SK-N-SH treated with all-trans-retinoic acid at 6 μM for 48 hours (cell line): ENCODE measurements around the gene ZBTB3.

Experiments used
- ARNTL ChIP-seq: fragments of 450-650 bp; formaldehyde crosslinking; IDR thresholded peaks from 2 replicates; pipeline ENCODE4 v1.5.0; 2020; ENCODE audit warnings: low read depth, mild to moderate bottlenecking, moderate library complexity, borderline replicate concordance
- GLIS3 ChIP-seq: fragments of 250-450 bp; sonication (Bioruptor Pico); IDR thresholded peaks from 2 replicates; pipeline ENCODE4 v1.5.0; 2020; ENCODE audit warnings: mild to moderate bottlenecking, moderate library complexity
- ISL1 ChIP-seq: fragments of 250-450 bp; sonication (Bioruptor Pico); IDR thresholded peaks from 2 replicates; pipeline ENCODE4 v2.1.2; 2022; ENCODE audit warnings: mild to moderate bottlenecking, moderate library complexity
- OSR1 ChIP-seq: fragments of 250-450 bp; sonication (Bioruptor Pico); IDR thresholded peaks from 2 replicates; pipeline ENCODE4 v1.8.0; 2022; ENCODE audit warnings: moderate library complexity, mild to moderate bottlenecking, inconsistent platforms
- PPARA ChIP-seq: fragments of 250-450 bp; sonication (Bioruptor Pico); IDR thresholded peaks from 2 replicates; pipeline ENCODE4 v1.5.0; 2020; ENCODE audit warnings: mild to moderate bottlenecking, borderline replicate concordance
- TCF4 ChIP-seq: fragments of 250-450 bp; sonication (Bioruptor Pico); IDR thresholded peaks from 2 replicates; pipeline ENCODE4 v1.8.0; 2021; ENCODE audit warnings: mild to moderate bottlenecking, moderate library complexity, borderline replicate concordance
- TOX ChIP-seq: fragments of 250-450 bp; sonication (Bioruptor Pico); IDR thresholded peaks from 2 replicates; pipeline ENCODE4 v1.8.0; 2021; ENCODE audit warnings: mild to moderate bottlenecking, moderate library complexity, borderline replicate concordance
- TSHZ2 ChIP-seq: fragments of 250-450 bp; sonication (Bioruptor Pico); IDR thresholded peaks from 2 replicates; pipeline ENCODE4 v1.5.0; 2020; ENCODE audit warnings: mild to moderate bottlenecking, moderate library complexity
- ZFP3 ChIP-seq: fragments of 250-450 bp; sonication (Bioruptor Pico); IDR thresholded peaks from 2 replicates; pipeline ENCODE4 v1.5.0; 2020; ENCODE audit warnings: mild to moderate bottlenecking, moderate library complexity
- ZNF565 ChIP-seq: fragments of 450-650 bp; formaldehyde crosslinking; conservative IDR thresholded peaks from 2 replicates; pipeline ENCODE4 v1.5.0; 2020; ENCODE audit warnings: low read depth, mild to moderate bottlenecking, moderate library complexity
- ZNF8 ChIP-seq: fragments of 450-650 bp; formaldehyde crosslinking; IDR thresholded peaks from 2 replicates; pipeline ENCODE4 v1.5.0; 2020; ENCODE audit warnings: mild to moderate bottlenecking, moderate library complexity
- TF ChIP-seq, protein P1 (sequence below): fragments of 250-450 bp; sonication (Bioruptor Pico); IDR thresholded peaks from 2 replicates; pipeline ENCODE4 v1.8.0; 2020; ENCODE audit warnings: mild to moderate bottlenecking, moderate library complexity, borderline replicate concordance

DNA sequence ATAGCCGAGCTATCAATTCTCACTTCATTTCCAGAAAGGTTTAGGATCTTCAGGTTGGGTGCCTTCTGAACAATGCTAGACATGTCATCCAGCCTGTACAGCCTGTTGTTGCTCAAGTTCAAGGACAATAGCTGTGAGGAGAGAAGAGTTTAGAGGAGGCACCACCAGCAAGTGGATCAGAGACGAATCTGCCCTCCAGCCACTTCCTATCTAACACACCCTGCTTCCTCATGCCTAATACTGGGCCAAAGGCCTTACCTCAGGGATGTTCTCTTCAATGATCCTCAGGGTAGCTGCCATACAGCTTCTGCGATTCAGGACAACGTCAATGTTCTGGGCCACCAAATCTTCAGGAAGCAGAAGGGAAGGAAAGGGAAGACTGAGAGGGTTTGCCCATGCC is 47.1 kb upstream of the ZBTB3 start:
- TF ChIP-seq ZNF8 (CRISPR knock-in tag) (no peak), PPARA (no peak), TSHZ2 (no peak), ZFP3 (CRISPR knock-in tag) (no peak), ZNF565 (no peak), TCF4 (CRISPR knock-in tag) (no peak), OSR1 (no peak), ISL1 (CRISPR knock-in tag) (no peak), GLIS3 (CRISPR knock-in tag) (no peak), ARNTL (CRISPR knock-in tag) (no peak), TOX (CRISPR knock-in tag) (no peak)
- TF ChIP-seq, protein P1, sequence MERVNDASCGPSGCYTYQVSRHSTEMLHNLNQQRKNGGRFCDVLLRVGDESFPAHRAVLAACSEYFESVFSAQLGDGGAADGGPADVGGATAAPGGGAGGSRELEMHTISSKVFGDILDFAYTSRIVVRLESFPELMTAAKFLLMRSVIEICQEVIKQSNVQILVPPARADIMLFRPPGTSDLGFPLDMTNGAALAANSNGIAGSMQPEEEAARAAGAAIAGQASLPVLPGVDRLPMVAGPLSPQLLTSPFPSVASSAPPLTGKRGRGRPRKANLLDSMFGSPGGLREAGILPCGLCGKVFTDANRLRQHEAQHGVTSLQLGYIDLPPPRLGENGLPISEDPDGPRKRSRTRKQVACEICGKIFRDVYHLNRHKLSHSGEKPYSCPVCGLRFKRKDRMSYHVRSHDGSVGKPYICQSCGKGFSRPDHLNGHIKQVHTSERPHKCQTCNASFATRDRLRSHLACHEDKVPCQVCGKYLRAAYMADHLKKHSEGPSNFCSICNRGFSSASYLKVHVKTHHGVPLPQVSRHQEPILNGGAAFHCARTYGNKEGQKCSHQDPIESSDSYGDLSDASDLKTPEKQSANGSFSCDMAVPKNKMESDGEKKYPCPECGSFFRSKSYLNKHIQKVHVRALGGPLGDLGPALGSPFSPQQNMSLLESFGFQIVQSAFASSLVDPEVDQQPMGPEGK: no peak
